ENCODE results near the gene SPON1.

The SPON1 gene

GRCh38 chr11:14036469-14036868 is 73.9 kb downstream of the SPON1 start:
- no peak for DNase-seq (ENCODE audit: low read depth in 2 of 2)

- no peak for DNase-seq (ENCODE audit: low read depth in 2 of 2)
Observed at GRCh38 chr11:14041040-14041439, 78.5 kb downstream of the SPON1 start.

GRCh38 chr11:14041565-14041964 is 79.0 kb downstream of the SPON1 start:
- DNase-seq (ENCODE audit: low read depth in 2 of 2) = no peak

- no peak for DNase-seq (ENCODE audit: low read depth in 2 of 2)
Observed at GRCh38 chr11:14042686-14043465, 80.4 kb downstream of the SPON1 start.

- DNase-seq (ENCODE audit: low read depth in 2 of 2) = no peak
Observed at GRCh38 chr11:14044916-14045315, 82.4 kb downstream of the SPON1 start.

GRCh38 chr11:14045417-14045816 is 82.9 kb downstream of the SPON1 start:
- DNase-seq (ENCODE audit: low read depth in 2 of 2) = no peak

- no peak for DNase-seq (ENCODE audit: low read depth in 2 of 2)
Observed at GRCh38 chr11:14052198-14052597, 89.7 kb downstream of the SPON1 start.

- no peak for DNase-seq (ENCODE audit: low read depth in 2 of 2)
Observed at GRCh38 chr11:14054116-14055107, 91.9 kb downstream of the SPON1 start.

GRCh38 chr11:14055936-14056335 is 93.4 kb downstream of the SPON1 start:
- no peak for DNase-seq (ENCODE audit: low read depth in 2 of 2)

GRCh38 chr11:14058061-14058460 is 95.5 kb downstream of the SPON1 start:
- no peak for DNase-seq (ENCODE audit: low read depth in 2 of 2)

- no peak for DNase-seq (ENCODE audit: low read depth in 2 of 2)
Observed at GRCh38 chr11:14059491-14059890, 97.0 kb downstream of the SPON1 start.

- no peak for DNase-seq (ENCODE audit: low read depth in 2 of 2)
Observed at GRCh38 chr11:14061721-14062120, 99.2 kb downstream of the SPON1 start.

- no peak for DNase-seq (ENCODE audit: low read depth in 2 of 2)
Observed at GRCh38 chr11:14065141-14065540, 102.6 kb downstream of the SPON1 start.

GRCh38 chr11:14065681-14066080 is 103.2 kb downstream of the SPON1 start:
- DNase-seq (ENCODE audit: low read depth in 2 of 2) = no peak

- DNase-seq (ENCODE audit: low read depth in 2 of 2) = no peak
Observed at GRCh38 chr11:14067686-14068085, 105.2 kb downstream of the SPON1 start.

GRCh38 chr11:14070896-14071295 is 108.4 kb downstream of the SPON1 start:
- no peak for DNase-seq (ENCODE audit: low read depth in 2 of 2)

GRCh38 chr11:14073849-14074476 is 111.4 kb downstream of the SPON1 start:
- no peak for DNase-seq (ENCODE audit: low read depth in 2 of 2)

GRCh38 chr11:14075118-14076078 is 112.9 kb downstream of the SPON1 start:
- DNase-seq (ENCODE audit: low read depth in 2 of 2) = peak; percentile 48 to 49

- no peak for DNase-seq (ENCODE audit: low read depth in 2 of 2)
Observed at GRCh38 chr11:14079011-14079410, 116.5 kb downstream of the SPON1 start.

GRCh38 chr11:14079797-14080196 is 117.3 kb downstream of the SPON1 start:
- no peak for DNase-seq (ENCODE audit: low read depth in 2 of 2)

Data from stimulated activated CD4-positive, alpha-beta T cell treated with anti-CD3 and anti-CD28 coated beads, Interleukin-15, amount 100 ng/mL, for 48 hours (primary cell).